Memory B cell (primary cell): Measurements from ENCODE around the gene TULP3.

Source experiments
- ATAC-seq: fragments of 150-1000 bp; cut with Tn5 transposase; 2 replicates; pipeline ENCODE4 v1.10.0; 2021; ENCODE audit warnings: low read depth, mild to moderate bottlenecking, moderate library complexity
- DNase-seq, 2 donors: peaks; one replicate each; pipeline ENCODE4 v3.0.0; 2022; ENCODE audit warnings: low spot score in 2 of 2
- H3K27ac Mint-ChIP-seq: one replicate; pipeline ENCODE4 v1.8.0; 2022; ENCODE audit warnings: mild to moderate bottlenecking, moderate library complexity, mixed read lengths
- H3K27me3 Mint-ChIP-seq: one replicate; pipeline ENCODE4 v1.8.0; 2022; ENCODE audit warnings: mixed read lengths
- H3K36me3 Mint-ChIP-seq: one replicate; pipeline ENCODE4 v1.8.0; 2022; ENCODE audit warnings: mild to moderate bottlenecking, mixed read lengths
- H3K4me1 Mint-ChIP-seq: one replicate; pipeline ENCODE4 v1.8.0; 2022; ENCODE audit warnings: mixed read lengths
- H3K4me3 Mint-ChIP-seq: one replicate; pipeline ENCODE4 v1.8.0; 2022; ENCODE audit warnings: mild to moderate bottlenecking, moderate library complexity, mixed read lengths
- H3K9me3 Mint-ChIP-seq: one replicate; pipeline ENCODE4 v1.8.0; 2022; ENCODE audit warnings: mixed read lengths

TULP3 gene, protein sequence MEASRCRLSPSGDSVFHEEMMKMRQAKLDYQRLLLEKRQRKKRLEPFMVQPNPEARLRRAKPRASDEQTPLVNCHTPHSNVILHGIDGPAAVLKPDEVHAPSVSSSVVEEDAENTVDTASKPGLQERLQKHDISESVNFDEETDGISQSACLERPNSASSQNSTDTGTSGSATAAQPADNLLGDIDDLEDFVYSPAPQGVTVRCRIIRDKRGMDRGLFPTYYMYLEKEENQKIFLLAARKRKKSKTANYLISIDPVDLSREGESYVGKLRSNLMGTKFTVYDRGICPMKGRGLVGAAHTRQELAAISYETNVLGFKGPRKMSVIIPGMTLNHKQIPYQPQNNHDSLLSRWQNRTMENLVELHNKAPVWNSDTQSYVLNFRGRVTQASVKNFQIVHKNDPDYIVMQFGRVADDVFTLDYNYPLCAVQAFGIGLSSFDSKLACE

GRCh38 chr12:2890388-2891239, at the start of gene TULP3:
Gene TULP3 (plus strand): TSS chr12:2890891. CDS start chr12:2890948, 57 bp downstream.
- DNase-seq (peak; percentile 96 to 97), ATAC-seq (peak; percentile 97)
- H3K9me3 Mint-ChIP-seq, result no peaks in the 10 kb centered on the region
- peak within 1 kb of the TSS; percentile 94 for H3K4me3 Mint-ChIP-seq
- peaks cover 12% of the 10 kb centered on the region for H3K4me1 Mint-ChIP-seq
- H3K27me3 Mint-ChIP-seq, result no peaks in the 10 kb centered on the region
- H3K27ac Mint-ChIP-seq, result peak within 1 kb of the TSS; percentile 88
- H3K36me3 Mint-ChIP-seq, result peaks cover 6% of the 10 kb centered on the region

- Mint-ChIP-seq H3K4me3 (no peak overlapping the region), H3K36me3 (peaks cover 20% of the 10 kb centered on the region)
These were observed 49.5 kb upstream of the TULP3 start for GRCh38 chr12:2841056-2841650.

GRCh38 chr12:2842948-2843347, 47.7 kb upstream of the TULP3 start:
- Mint-ChIP-seq H3K27me3 (no peaks in the 10 kb centered on the region), H3K27ac (no peak overlapping the region), H3K4me1 (no peaks in the 10 kb centered on the region)

More at GRCh38 chr12:2841056-2841650, 49.5 kb upstream of the TULP3 start:
- ATAC-seq (no peak), DNase-seq (no peak)
- Mint-ChIP-seq H3K9me3 (no peaks in the 10 kb centered on the region), H3K4me1 (no peaks in the 10 kb centered on the region), H3K27ac (no peak overlapping the region), H3K27me3 (no peaks in the 10 kb centered on the region)

GRCh38 chr12:2844786-2845185, 45.9 kb upstream of the TULP3 start:
- DNase-seq, result no peak
- Mint-ChIP-seq H3K27me3 (no peaks in the 10 kb centered on the region), H3K36me3 (peaks cover 27% of the 10 kb centered on the region), H3K4me3 (no peak overlapping the region), H3K27ac (no peak overlapping the region), H3K4me1 (no peaks in the 10 kb centered on the region), H3K9me3 (no peaks in the 10 kb centered on the region)
- no peak for ATAC-seq

More at GRCh38 chr12:2842948-2843347, 47.7 kb upstream of the TULP3 start:
- H3K4me3 Mint-ChIP-seq, result no peak overlapping the region
- no peak for DNase-seq
- ATAC-seq, result no peak
- H3K36me3 Mint-ChIP-seq, result peaks cover 25% of the 10 kb centered on the region
- no peaks in the 10 kb centered on the region for H3K9me3 Mint-ChIP-seq

GRCh38 chr12:2845280-2845679, 45.4 kb upstream of the TULP3 start:
- ATAC-seq, result no peak
- peaks cover 25% of the 10 kb centered on the region for H3K36me3 Mint-ChIP-seq
- H3K9me3 Mint-ChIP-seq, result no peaks in the 10 kb centered on the region
- H3K4me3 Mint-ChIP-seq, result no peak overlapping the region
- no peaks in the 10 kb centered on the region for H3K27me3 Mint-ChIP-seq
- no peak for DNase-seq
- H3K4me1 Mint-ChIP-seq, result no peaks in the 10 kb centered on the region
- H3K27ac Mint-ChIP-seq, result no peak overlapping the region

- Mint-ChIP-seq H3K4me3 (no peak overlapping the region), H3K27me3 (no peaks in the 10 kb centered on the region), H3K9me3 (no peaks in the 10 kb centered on the region), H3K36me3 (peaks cover 16% of the 10 kb centered on the region), H3K4me1 (no peaks in the 10 kb centered on the region), H3K27ac (no peak overlapping the region)
- ATAC-seq, result no peak
- no peak for DNase-seq
These were observed 38.8 kb upstream of the TULP3 start for GRCh38 chr12:2851931-2852330.

DNA sequence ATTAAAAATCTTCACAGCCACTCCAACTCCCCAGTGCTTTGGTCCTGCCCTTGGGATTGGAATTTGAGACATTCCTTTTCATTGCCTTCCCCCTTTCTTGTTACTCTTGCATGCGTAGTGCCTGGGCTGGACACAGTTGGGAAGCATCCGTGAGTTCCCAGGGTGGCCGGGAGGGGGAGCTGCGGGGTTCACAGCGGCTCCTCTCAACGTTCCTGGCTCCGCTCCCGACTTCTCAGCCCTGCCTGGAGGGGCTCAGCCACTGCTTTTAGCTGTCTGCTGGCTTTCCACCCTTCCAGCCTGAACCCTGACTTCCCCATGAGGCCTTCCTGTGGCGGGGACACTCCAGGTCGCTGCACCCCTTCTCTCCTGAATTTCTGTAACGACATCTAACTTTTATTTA, 37.1 kb upstream of the TULP3 start:
- peaks cover 7% of the 10 kb centered on the region for H3K36me3 Mint-ChIP-seq
- no peaks in the 10 kb centered on the region for H3K4me1 Mint-ChIP-seq
- peak in 1 of 2 donors; percentile 28 for DNase-seq
- peak overlapping the region; percentile 53 for H3K27ac Mint-ChIP-seq
- ATAC-seq, result peak; percentile 35
- H3K27me3 Mint-ChIP-seq, result no peaks in the 10 kb centered on the region
- H3K4me3 Mint-ChIP-seq, result no peak overlapping the region
- H3K9me3 Mint-ChIP-seq, result no peaks in the 10 kb centered on the region

GRCh38 chr12:2854669-2855453, 35.8 kb upstream of the TULP3 start:
- Mint-ChIP-seq H3K27ac (no peak overlapping the region), H3K4me3 (no peak overlapping the region), H3K4me1 (no peaks in the 10 kb centered on the region), H3K36me3 (peaks cover 3% of the 10 kb centered on the region), H3K9me3 (no peaks in the 10 kb centered on the region), H3K27me3 (no peaks in the 10 kb centered on the region)
- DNase-seq (no peak), ATAC-seq (no peak)

- no peaks in the 10 kb centered on the region for H3K9me3 Mint-ChIP-seq
- no peak overlapping the region for H3K27ac Mint-ChIP-seq
- ATAC-seq, result no peak
- H3K36me3 Mint-ChIP-seq, result peaks cover 6% of the 10 kb centered on the region
- no peak overlapping the region for H3K4me3 Mint-ChIP-seq
- DNase-seq, result no peak
- H3K4me1 Mint-ChIP-seq, result no peaks in the 10 kb centered on the region
- H3K27me3 Mint-ChIP-seq, result no peaks in the 10 kb centered on the region
These were observed 35.1 kb upstream of the TULP3 start for GRCh38 chr12:2855546-2855945.

DNA sequence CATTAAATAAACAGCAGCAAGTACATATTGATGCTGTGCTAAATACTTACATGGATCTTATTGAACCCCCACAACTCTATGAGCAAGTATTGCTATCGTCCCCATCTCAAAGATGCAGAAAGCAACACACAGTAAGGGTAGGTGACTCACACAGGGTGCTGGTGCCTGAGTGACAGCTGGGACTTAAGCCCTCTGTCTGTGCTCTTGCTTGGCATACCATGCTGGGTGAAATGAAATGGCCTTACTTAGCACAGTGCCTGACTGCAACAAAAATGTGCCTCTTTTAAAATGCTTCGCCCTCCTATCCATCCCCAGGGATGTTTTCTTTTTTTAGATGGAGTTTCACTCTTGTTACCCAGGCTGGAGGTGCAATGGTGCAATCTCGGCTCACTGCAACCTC, 34.6 kb upstream of the TULP3 start:
- peaks cover 5% of the 10 kb centered on the region for H3K36me3 Mint-ChIP-seq
- no peak overlapping the region for H3K4me3 Mint-ChIP-seq
- no peak for DNase-seq
- ATAC-seq, result no peak
- H3K27me3 Mint-ChIP-seq, result no peaks in the 10 kb centered on the region
- no peaks in the 10 kb centered on the region for H3K9me3 Mint-ChIP-seq
- H3K27ac Mint-ChIP-seq, result no peak overlapping the region
- H3K4me1 Mint-ChIP-seq, result no peaks in the 10 kb centered on the region

DNA sequence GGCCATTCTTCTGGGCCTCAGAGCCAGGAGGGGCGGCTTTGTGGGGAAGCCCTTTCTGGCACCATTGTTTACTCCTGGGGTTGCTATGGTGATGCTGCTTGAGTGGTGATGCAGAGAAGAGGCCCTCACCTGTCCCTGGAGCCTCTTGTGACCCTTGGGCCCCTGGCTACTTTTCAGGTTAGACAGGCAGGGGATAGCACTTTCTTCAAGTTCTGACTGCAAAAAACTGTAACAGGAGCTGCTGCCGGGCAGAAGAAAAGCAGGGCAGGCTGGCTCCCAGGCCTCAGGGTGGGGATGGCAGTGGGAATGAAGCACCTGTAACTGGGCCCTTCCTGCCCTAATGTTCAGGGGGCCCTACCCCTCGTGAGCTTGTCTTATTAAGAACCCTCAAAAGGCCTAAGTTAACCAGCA, 33.7 kb upstream of the TULP3 start, which contains the start of gene TEX52:
TEX52 (minus strand) TSS at position 19 of the 411 bp plus-strand sequence; CDS start at position 6, 13 bp downstream.
- Mint-ChIP-seq H3K27me3 (no peaks in the 10 kb centered on the region), H3K27ac (no peak within 1 kb of the TSS), H3K36me3 (peaks cover 4% of the 10 kb centered on the region), H3K4me3 (no peak within 1 kb of the TSS), H3K9me3 (no peaks in the 10 kb centered on the region), H3K4me1 (no peaks in the 10 kb centered on the region)
- DNase-seq, result no peak
- no peak for ATAC-seq

GRCh38 chr12:2857576-2857975, 33.1 kb upstream of the TULP3 start:
- ATAC-seq (no peak), DNase-seq (no peak)
- peaks cover 4% of the 10 kb centered on the region for H3K36me3 Mint-ChIP-seq
- no peak overlapping the region for H3K4me3 Mint-ChIP-seq
- H3K27me3 Mint-ChIP-seq, result no peaks in the 10 kb centered on the region
- no peak overlapping the region for H3K27ac Mint-ChIP-seq
- no peaks in the 10 kb centered on the region for H3K4me1 Mint-ChIP-seq
- H3K9me3 Mint-ChIP-seq, result no peaks in the 10 kb centered on the region

- ATAC-seq (no peak), DNase-seq (no peak)
- no peak overlapping the region for H3K4me3 Mint-ChIP-seq
- peaks cover 4% of the 10 kb centered on the region for H3K36me3 Mint-ChIP-seq
- no peaks in the 10 kb centered on the region for H3K27me3 Mint-ChIP-seq
- no peaks in the 10 kb centered on the region for H3K9me3 Mint-ChIP-seq
- H3K4me1 Mint-ChIP-seq, result no peaks in the 10 kb centered on the region
- no peak overlapping the region for H3K27ac Mint-ChIP-seq
These were observed 32.4 kb upstream of the TULP3 start for GRCh38 chr12:2858334-2858733.
